HG02610 (cell line): ENCODE data around the gene TTLL7.
"Not testable (repeated sequence)": the region's sequence is repeated elsewhere in the genome, so short reads cannot be mapped to it uniquely, and the experiment has no call there.

Experiments
- ATAC-seq: cut with Tn5 transposase; IDR thresholded peaks from one replicate; pipeline ENCODE4 v1.9.1; 2021; ENCODE audit warnings: mild to moderate bottlenecking, moderate library complexity; ENCODE audit not compliant: unreplicated experiment

TTLL7 gene

GRCh38 chr1:83997631-83998030, 1.3 kb downstream of the TTLL7 start:
- ATAC-seq: no peak

GRCh38 chr1:83996621-83997020, 2.3 kb downstream of the TTLL7 start:
- no peak for ATAC-seq

GRCh38 chr1:83996191-83996590, 2.7 kb downstream of the TTLL7 start:
- ATAC-seq: no peak

- no peak for ATAC-seq
Observed at GRCh38 chr1:83995649-83996048, 3.3 kb downstream of the TTLL7 start.

- ATAC-seq: no peak
Observed at GRCh38 chr1:83994111-83994510, 4.8 kb downstream of the TTLL7 start.

- ATAC-seq: no peak
Observed at GRCh38 chr1:83990734-83991133, 8.2 kb downstream of the TTLL7 start.

- ATAC-seq: no peak
Observed at GRCh38 chr1:83985048-83985447, 13.9 kb downstream of the TTLL7 start.

GRCh38 chr1:83983918-83984317, 15.0 kb downstream of the TTLL7 start:
- not testable (repeated sequence) for ATAC-seq

GRCh38 chr1:83978056-83978455, 20.9 kb downstream of the TTLL7 start:
- ATAC-seq: no peak

- no peak for ATAC-seq
Observed at GRCh38 chr1:83976920-83977319, 22.0 kb downstream of the TTLL7 start.

- ATAC-seq: no peak
Observed at GRCh38 chr1:83970802-83971201, 28.1 kb downstream of the TTLL7 start.

GRCh38 chr1:83970114-83970513, 28.8 kb downstream of the TTLL7 start:
- ATAC-seq: no peak

- ATAC-seq: no peak
Observed at GRCh38 chr1:83967336-83967735, 31.6 kb downstream of the TTLL7 start.

GRCh38 chr1:83964153-83964552, 34.8 kb downstream of the TTLL7 start:
- ATAC-seq: no peak

- ATAC-seq: no peak
Observed at GRCh38 chr1:83961571-83962295, 37.2 kb downstream of the TTLL7 start.

- ATAC-seq: no peak
Observed at GRCh38 chr1:83960669-83961277, 38.2 kb downstream of the TTLL7 start.

GRCh38 chr1:83959824-83960498, 39.0 kb downstream of the TTLL7 start:
- no peak for ATAC-seq

GRCh38 chr1:83958704-83959103, 40.2 kb downstream of the TTLL7 start:
- ATAC-seq: no peak

GRCh38 chr1:83954166-83954823, 44.6 kb downstream of the TTLL7 start:
- no peak for ATAC-seq

- no peak for ATAC-seq
Observed at GRCh38 chr1:83950106-83950661, 48.7 kb downstream of the TTLL7 start.

GRCh38 chr1:83942914-83943313, 56.0 kb downstream of the TTLL7 start:
- ATAC-seq: no peak
